ENCODE measurements around the gene PRICKLE1. TPM values are rescaled to one million over a fixed set of nuclear protein-coding genes. Genes with fewer than 3 reads are reported as not detected.

The PRICKLE1 gene
- total RNA-seq, 1 experiment from 2014 or later = 14.0 TPM

- no peaks in the 10 kb centered on the region; the same call in 1 of the 2 replicates for H3K27me3 ChIP-seq (ENCODE audit: control insufficient read depth, insufficient read depth, low read length)
- H3K4me3 ChIP-seq (ENCODE audit: insufficient read depth, low read depth, low read length) = no peak overlapping the region
- peaks cover 2% of the 10 kb centered on the region; the same call in 1 of the 2 replicates for H3K36me3 ChIP-seq (replicated peaks; ENCODE audit: control insufficient read depth, insufficient read depth, low read length)
- no peak for DNase-seq
These were observed 140.7 kb downstream of the PRICKLE1 start for GRCh38 chr12:42448841-42449240.

GRCh38 chr12:42447371-42447786 is 142.2 kb downstream of the PRICKLE1 start:
- no peaks in the 10 kb centered on the region; the same call in 1 of the 2 replicates for H3K27me3 ChIP-seq (ENCODE audit: control insufficient read depth, insufficient read depth, low read length)
- DNase-seq = no peak
- no peak overlapping the region for H3K4me3 ChIP-seq (ENCODE audit: insufficient read depth, low read depth, low read length)
- peaks cover 2% of the 10 kb centered on the region; the same call in 1 of the 2 replicates for H3K36me3 ChIP-seq (replicated peaks; ENCODE audit: control insufficient read depth, insufficient read depth, low read length)

- no peak overlapping the region for H3K4me3 ChIP-seq (ENCODE audit: insufficient read depth, low read depth, low read length)
- no peaks in the 10 kb centered on the region; the same call in 1 of the 2 replicates for H3K27me3 ChIP-seq (ENCODE audit: control insufficient read depth, insufficient read depth, low read length)
- peaks cover 2% of the 10 kb centered on the region; the same call in 1 of the 2 replicates for H3K36me3 ChIP-seq (replicated peaks; ENCODE audit: control insufficient read depth, insufficient read depth, low read length)
- peak; percentile 31 for DNase-seq
These were observed 142.8 kb downstream of the PRICKLE1 start for GRCh38 chr12:42446761-42447160.

- no peak for DNase-seq
- no peaks in the 10 kb centered on the region; the same call in 1 of the 2 replicates for H3K27me3 ChIP-seq (ENCODE audit: control insufficient read depth, insufficient read depth, low read length)
- peaks cover 2% of the 10 kb centered on the region; the same call in 1 of the 2 replicates for H3K36me3 ChIP-seq (replicated peaks; ENCODE audit: control insufficient read depth, insufficient read depth, low read length)
- H3K4me3 ChIP-seq (ENCODE audit: insufficient read depth, low read depth, low read length) = no peak overlapping the region
These were observed 143.7 kb downstream of the PRICKLE1 start for GRCh38 chr12:42445891-42446290.

DNA sequence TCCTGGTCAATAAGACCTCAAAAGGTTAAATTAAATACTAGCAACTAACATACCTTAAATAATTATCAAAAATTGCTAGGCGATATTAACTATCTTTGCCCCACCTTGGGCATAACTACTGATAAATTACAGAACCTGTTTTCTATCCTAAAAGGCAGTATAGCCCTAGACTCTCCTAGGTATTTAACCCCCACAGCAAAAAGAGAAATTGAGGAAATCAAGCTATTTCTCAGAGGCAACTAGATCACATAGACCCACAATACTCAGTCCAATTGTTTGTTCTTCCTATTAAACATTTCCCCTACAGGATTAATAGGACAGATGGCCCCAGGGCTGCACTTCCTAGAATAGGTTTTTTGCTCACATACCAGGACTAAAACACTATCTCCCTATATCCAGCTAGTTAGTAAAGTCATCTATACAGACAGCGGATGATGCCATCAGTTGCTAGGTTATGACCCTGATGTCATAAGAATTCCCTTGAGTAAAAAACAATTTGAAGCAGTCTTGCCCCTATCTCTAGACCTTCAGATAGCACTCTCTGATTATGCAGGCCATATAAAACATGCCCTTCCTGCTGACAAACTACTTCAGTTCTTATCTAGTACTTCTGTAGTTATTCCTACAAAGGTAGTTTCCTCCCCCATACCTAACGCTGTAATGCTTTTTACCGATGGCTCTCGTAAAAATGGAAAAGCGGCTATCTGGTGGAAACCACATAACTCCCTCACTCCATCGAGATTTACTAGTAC is 145.2 kb downstream of the PRICKLE1 start:
- Histone ChIP-seq H3K4me3 (ENCODE audit: insufficient read depth, low read depth, low read length) (no peak overlapping the region), H3K27me3 (ENCODE audit: control insufficient read depth, insufficient read depth, low read length) (no peaks in the 10 kb centered on the region), H3K36me3 (replicated peaks; ENCODE audit: control insufficient read depth, insufficient read depth, low read length) (peaks cover 2% of the 10 kb centered on the region; the same call in 1 of the 2 replicates)
- DNase-seq = no peak

- DNase-seq = no peak
- H3K27me3 ChIP-seq (ENCODE audit: control insufficient read depth, insufficient read depth, low read length) = no peaks in the 10 kb centered on the region
- H3K36me3 ChIP-seq (replicated peaks; ENCODE audit: control insufficient read depth, insufficient read depth, low read length) = peaks cover 2% of the 10 kb centered on the region; the same call in 1 of the 2 replicates
- H3K4me3 ChIP-seq (ENCODE audit: insufficient read depth, low read depth, low read length) = no peak overlapping the region
These were observed 146.7 kb downstream of the PRICKLE1 start for GRCh38 chr12:42442888-42443287.

GRCh38 chr12:42442311-42442759 is 147.2 kb downstream of the PRICKLE1 start:
- peak; percentile 30 for DNase-seq
- H3K27me3 ChIP-seq (ENCODE audit: control insufficient read depth, insufficient read depth, low read length) = no peaks in the 10 kb centered on the region
- peaks cover 2% of the 10 kb centered on the region; the same call in 1 of the 2 replicates for H3K36me3 ChIP-seq (replicated peaks; ENCODE audit: control insufficient read depth, insufficient read depth, low read length)
- no peak overlapping the region for H3K4me3 ChIP-seq (ENCODE audit: insufficient read depth, low read depth, low read length)

- Histone ChIP-seq H3K36me3 (replicated peaks; ENCODE audit: control insufficient read depth, insufficient read depth, low read length) (no peaks in the 10 kb centered on the region), H3K27me3 (ENCODE audit: control insufficient read depth, insufficient read depth, low read length) (no peaks in the 10 kb centered on the region)
These were observed 148.9 kb downstream of the PRICKLE1 start for GRCh38 chr12:42440608-42441007.

DNA sequence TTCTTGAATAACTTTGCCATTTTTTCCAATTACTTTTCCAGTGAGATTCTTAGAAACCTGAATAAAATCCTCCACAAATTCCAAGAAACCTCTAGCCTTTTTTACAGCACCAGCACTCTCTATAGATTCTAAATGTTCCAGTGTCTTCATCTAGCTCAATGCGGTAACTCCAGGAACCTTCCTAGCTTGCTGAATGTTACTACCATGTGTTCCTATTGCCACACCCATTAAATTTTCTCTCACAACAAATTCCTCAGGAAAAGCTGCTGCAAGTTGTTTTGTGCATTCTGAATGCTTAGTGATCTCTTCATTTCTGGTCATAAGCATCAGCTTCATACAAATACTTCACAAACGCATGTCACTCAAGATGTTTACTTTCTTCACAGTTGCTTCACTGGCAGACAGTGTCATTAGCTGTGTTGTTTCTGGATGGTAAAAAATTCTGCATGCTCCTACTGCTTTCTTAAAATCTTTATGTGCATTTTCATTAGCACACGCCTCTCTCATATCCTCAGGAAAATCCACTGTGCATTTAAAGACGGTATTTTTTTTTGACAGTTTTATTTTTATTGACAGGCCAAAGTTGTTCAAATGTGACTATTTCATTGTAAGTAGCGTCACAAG is 156.9 kb downstream of the PRICKLE1 start:
- H3K36me3 ChIP-seq (replicated peaks; ENCODE audit: control insufficient read depth, insufficient read depth, low read length) = no peaks in the 10 kb centered on the region
- no peak overlapping the region for H3K4me3 ChIP-seq (ENCODE audit: insufficient read depth, low read depth, low read length)
- no peaks in the 10 kb centered on the region for H3K27me3 ChIP-seq (ENCODE audit: control insufficient read depth, insufficient read depth, low read length)
- no peak for DNase-seq

More at GRCh38 chr12:42440608-42441007, 148.9 kb downstream of the PRICKLE1 start:
- no peak for DNase-seq
- H3K4me3 ChIP-seq (ENCODE audit: insufficient read depth, low read depth, low read length) = no peak overlapping the region

GRCh38 chr12:42428850-42429249 is 160.7 kb downstream of the PRICKLE1 start:
- Histone ChIP-seq H3K4me3 (ENCODE audit: insufficient read depth, low read depth, low read length) (no peak overlapping the region), H3K27me3 (ENCODE audit: control insufficient read depth, insufficient read depth, low read length) (no peaks in the 10 kb centered on the region), H3K36me3 (replicated peaks; ENCODE audit: control insufficient read depth, insufficient read depth, low read length) (no peaks in the 10 kb centered on the region)
- DNase-seq = no peak

- Histone ChIP-seq H3K27me3 (ENCODE audit: control insufficient read depth, insufficient read depth, low read length) (no peaks in the 10 kb centered on the region), H3K4me3 (ENCODE audit: insufficient read depth, low read depth, low read length) (no peak overlapping the region), H3K36me3 (replicated peaks; ENCODE audit: control insufficient read depth, insufficient read depth, low read length) (no peaks in the 10 kb centered on the region)
- peak; percentile 35 for DNase-seq
These were observed 162.8 kb downstream of the PRICKLE1 start for GRCh38 chr12:42426746-42427145.

GRCh38 chr12:42422785-42423184 is 166.8 kb downstream of the PRICKLE1 start:
- no peaks in the 10 kb centered on the region for H3K36me3 ChIP-seq (replicated peaks; ENCODE audit: control insufficient read depth, insufficient read depth, low read length)
- H3K4me3 ChIP-seq (ENCODE audit: insufficient read depth, low read depth, low read length) = no peak overlapping the region
- no peaks in the 10 kb centered on the region for H3K27me3 ChIP-seq (ENCODE audit: control insufficient read depth, insufficient read depth, low read length)
- DNase-seq = no peak

DNA sequence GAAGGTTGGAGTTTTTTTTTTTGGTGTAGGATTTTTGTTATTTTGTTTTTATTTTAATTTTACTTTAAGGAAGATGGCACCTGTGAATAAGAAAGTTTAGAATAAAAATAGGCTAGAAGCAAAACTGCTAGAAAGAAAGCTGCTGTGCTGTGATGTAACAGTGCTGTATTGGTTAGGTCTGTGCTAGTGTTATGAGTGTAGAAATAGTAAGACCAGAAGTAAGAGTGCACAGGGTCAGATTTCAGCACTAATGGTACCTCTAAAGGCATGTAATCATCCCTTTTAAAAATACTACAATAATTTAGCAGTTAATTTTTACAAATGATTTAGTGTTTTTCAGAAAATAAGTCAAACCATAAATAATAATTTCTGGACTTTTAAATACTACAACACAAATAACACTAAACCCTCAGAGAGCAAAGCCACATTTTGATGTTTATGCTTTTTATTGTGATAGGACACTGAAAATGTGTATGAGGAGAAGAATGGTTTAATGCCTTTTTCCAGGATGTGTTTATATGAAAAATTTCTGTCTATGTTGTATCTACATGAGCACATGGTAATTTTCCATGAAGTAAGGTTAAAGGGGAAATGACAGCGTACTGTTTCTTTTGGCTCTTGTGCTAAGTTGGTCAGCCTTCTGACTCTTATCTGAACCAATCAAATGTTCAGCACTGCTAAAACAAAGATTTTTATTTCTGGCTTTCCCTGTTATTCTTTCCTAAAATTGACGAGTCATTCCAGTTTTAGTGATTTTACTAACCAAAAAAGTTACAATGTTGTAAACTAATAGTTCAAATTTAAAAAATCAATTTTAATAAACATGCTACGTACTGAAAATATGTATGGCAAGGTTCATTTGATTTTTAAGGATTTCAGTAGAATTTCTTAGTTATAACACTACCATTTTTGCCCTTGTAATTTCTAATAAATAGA is 167.4 kb downstream of the PRICKLE1 start:
- Histone ChIP-seq H3K4me3 (ENCODE audit: insufficient read depth, low read depth, low read length) (no peak overlapping the region), H3K27me3 (ENCODE audit: control insufficient read depth, insufficient read depth, low read length) (no peaks in the 10 kb centered on the region), H3K36me3 (replicated peaks; ENCODE audit: control insufficient read depth, insufficient read depth, low read length) (no peaks in the 10 kb centered on the region)
- DNase-seq = no peak

DNA sequence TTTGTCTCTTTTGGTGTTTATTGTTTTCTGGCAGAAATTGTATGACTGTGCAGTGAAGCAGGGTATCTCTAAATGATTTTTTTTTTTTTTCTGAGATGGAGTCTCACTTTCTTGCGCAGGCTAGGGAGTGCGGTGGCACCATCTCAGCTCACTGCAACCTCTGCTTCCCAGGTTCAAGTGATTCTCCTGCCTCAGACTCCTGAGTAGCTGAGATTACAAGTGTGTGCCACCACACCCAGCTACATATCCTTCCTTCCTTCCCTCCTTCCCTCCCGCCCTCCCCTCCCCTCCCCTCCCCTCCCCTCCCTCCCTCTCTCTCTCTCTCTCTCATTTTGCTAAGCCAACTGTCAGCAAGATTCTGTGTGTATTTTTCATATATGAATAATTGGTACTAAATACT is 169.2 kb downstream of the PRICKLE1 start:
- Histone ChIP-seq H3K4me3 (ENCODE audit: insufficient read depth, low read depth, low read length) (no peak overlapping the region), H3K27me3 (ENCODE audit: control insufficient read depth, insufficient read depth, low read length) (no peaks in the 10 kb centered on the region), H3K36me3 (replicated peaks; ENCODE audit: control insufficient read depth, insufficient read depth, low read length) (no peaks in the 10 kb centered on the region)
- DNase-seq = no peak

All from H7 (cell line).